Stimulated activated CD8-positive, alpha-beta memory T cell treated with anti-CD3 and anti-CD28 coated beads, Interleukin-7, amount 100 ng/mL, for 1 hour (primary cell): ENCODE data around the gene CAMKK2.
"Not testable (repeated sequence)": the region's sequence is repeated elsewhere in the genome, so short reads cannot be mapped to it uniquely, and the experiment has no call there.

Experiments
- DNase-seq, 2 donors: peaks; one replicate each; pipeline ENCODE4 v3.0.0-alpha.2; 2020; ENCODE audit warnings: low read depth in 2 of 2

Gene CAMKK2

GRCh38 chr12:121279071-121279375, 17.5 kb downstream of the CAMKK2 start:
- DNase-seq: no peak

DNA sequence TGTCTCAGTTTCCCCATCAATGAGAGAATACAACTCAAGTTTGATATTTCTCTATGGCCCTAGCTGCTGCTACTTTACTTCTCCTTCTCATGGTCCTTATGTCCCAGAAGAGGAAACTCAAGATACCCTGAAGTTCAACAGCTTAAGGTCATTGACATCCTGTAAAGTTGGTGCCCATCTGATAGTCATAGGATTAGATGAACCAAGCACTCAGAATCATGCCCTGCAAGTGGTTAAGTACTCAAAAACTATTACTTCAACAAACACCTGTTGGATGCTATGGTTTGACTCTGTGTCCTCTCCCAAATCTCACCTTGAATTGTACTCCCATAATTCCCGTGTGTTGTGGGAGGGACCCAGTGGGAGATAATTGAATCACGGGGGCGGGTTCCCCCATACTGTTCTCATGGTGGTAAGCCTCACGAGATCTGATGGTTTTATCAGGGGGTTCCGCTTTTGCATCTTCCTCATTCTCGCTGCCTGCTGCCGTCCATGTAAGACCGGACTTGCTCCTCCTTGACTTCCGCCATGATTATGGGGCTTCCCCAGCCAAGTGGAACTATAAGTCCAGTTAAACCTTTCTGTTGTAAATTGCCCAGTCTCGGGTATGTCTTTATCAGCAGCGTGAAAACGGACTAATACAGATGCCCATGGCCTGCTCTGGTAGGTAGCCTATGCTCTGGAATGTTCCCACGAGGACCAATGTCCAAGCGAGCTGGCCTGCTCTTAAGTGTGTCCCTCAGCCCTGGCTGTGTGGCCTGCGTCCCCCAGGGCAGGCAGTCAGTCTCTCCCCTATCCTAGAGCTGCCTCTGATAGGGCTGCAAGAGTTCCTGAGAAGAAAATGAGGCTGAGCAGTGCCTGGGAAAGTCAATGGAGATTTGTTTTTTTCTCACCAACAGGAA, 18.1 kb downstream of the CAMKK2 start:
- DNase-seq: no peak

- no peak for DNase-seq
These were observed 19.1 kb downstream of the CAMKK2 start for GRCh38 chr12:121277374-121277759.

DNA sequence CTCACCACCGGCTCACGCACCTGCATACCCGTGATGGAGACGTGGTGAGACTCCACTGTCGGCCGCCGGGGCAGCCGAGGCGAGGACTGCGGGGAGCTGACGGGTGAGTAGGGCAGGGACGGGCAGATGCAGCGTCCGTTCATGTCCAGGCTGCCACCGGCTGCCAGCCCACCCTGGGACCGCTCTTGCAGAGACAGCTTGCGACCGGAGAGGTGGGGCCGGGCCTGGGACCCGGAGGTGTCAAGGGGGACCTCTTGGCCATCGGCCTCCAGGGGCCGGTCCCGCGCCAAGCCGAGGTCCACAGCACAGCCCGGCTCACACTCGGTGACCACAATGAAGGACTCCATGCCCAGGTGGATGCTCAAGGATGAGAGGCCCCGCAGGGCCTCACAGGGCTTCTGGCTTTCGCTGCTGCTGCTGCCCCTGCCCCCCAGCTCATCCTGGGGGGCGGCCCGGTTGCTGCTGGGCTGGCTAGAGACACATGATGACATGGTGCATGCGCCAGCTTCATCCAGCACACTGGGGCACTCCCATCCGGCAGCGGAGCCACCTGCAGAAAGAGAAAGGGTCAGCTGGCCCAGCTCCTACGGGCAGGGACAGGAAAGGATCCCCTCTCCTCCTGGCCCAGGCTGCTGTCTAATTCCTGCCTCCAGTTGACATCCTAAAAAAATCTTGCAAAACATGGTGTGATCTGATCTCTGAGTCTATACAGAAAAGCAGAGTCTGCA, 22.3 kb downstream of the CAMKK2 start:
- no peak for DNase-seq

DNA sequence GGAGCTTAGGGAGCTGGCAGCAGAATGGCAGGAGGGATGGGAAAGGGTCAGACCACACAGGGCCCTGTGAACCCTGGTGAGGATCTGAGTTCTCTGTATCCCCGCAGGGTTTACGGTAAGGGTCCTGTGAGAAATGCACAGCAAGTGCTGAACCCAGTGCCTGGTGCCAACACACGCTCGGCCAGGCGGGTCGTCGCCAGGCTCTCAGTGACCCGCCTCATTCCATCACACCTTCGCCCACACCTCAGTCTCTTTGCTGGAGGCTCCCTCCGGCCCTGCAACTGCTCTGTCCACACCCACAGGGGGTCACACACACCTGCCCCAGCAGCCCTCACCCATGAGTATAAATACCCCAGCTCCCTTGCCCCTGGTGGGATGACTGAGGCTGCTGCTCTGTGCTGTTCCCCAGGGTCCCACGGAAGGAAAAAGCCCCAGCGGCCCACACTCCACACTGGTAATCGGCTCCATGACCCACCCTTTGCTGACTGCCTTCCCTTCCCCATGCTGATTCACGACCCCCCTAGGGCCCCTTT, 23.1 kb downstream of the CAMKK2 start:
- no peak for DNase-seq

GRCh38 chr12:121267822-121268221, 28.7 kb downstream of the CAMKK2 start:
- DNase-seq: no peak

- no peak for DNase-seq
These were observed 31.5 kb downstream of the CAMKK2 start for GRCh38 chr12:121264951-121265515.

GRCh38 chr12:121264135-121264534, 32.4 kb downstream of the CAMKK2 start:
- DNase-seq: no peak

DNA sequence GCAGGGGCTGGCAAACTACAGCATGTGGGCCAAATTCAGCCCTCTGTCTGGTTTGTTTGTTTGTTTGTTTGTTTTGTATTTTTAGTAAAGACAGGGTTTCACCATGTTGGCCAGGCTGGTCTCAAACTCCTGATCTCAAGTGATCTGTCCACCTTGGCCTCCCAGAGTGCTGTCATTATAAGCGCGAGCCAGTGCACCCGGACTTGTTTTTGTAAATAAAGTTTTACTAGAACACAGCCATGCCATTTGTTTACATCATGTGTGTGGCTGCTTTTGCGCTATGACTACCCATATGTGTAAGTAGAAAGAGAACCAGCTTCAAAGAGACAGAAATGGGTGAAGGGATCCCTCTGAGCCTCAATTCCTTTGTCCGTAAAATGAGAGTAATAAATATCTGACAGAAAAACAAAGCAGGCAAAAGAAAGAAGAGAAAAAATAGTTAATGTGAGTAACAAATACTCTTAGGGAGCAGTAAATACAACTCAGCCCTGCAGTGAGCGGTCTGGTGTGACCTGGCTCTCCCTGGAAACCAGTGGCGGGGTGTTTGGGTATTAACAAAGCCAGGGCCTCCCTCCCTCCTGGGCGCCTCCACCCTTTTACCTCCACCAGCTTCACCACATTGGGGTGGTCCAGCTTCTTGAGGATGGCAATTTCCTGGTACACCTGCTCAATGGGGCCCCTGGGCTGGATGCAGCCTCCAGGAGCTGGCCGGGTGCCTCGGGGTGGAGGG, 33.1 kb downstream of the CAMKK2 start:
- DNase-seq: no peak

DNA sequence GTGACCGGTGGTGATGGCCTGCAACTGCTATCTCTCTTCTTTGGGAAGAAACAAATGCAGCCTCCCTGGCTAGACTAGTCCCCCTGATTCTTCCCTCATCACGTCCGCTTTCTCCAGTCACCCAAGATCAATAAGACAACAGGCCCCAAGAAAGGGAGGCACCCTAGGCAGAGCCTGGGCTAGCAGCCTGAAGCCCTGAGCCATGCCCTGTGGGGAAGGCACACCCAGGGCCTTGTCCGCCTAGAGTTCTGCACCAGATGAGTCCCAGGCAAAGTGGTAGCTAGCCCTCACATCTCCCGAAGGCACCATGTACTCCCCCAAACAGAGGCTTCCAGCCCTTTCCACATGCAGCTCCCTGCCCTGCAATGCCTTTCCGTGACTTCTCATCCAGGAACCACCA, 35.1 kb downstream of the CAMKK2 start:
- DNase-seq: no peak

DNA sequence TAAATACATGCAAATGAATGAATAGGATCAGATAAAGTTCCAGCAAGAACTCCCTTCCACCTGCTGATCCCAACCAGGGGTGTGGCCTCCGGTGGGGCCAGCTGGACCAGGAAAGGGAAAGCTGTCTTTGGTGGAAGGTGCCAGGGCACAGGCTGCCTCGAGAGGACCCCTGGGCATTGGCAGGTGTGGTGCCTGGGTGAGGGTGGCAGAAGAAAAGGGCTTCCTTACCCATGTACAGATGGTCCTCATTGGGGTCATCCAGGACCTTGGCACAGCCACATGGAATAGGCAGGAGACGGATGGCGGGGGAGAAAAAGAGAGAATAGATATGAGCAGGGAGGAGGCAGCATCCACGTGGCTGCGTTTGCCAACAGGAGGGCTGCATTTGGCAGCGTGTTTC, 36.4 kb downstream of the CAMKK2 start:
- no peak for DNase-seq

DNA sequence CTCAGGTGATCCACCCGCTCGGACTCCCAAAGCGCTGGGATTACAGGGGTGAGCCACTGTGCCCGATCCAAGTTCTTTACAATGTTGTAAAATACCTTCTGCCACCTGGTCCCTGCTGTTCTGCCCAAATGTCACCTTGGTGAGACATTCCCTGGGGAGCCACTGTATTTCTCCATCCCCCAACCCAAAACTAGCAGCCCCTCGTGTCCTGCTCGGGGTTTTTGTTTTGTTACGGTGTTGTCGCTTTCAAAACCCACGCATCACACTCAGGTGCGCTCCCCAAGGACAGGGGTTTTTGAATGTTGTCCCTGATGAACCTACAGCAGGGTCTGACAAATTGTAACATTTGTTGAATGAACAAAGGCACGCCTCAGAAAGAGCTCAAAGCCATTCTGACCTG, 37.4 kb downstream of the CAMKK2 start:
- no peak for DNase-seq

- not testable (repeated sequence) for DNase-seq
These were observed 38.6 kb downstream of the CAMKK2 start for GRCh38 chr12:121257704-121258449.

DNA sequence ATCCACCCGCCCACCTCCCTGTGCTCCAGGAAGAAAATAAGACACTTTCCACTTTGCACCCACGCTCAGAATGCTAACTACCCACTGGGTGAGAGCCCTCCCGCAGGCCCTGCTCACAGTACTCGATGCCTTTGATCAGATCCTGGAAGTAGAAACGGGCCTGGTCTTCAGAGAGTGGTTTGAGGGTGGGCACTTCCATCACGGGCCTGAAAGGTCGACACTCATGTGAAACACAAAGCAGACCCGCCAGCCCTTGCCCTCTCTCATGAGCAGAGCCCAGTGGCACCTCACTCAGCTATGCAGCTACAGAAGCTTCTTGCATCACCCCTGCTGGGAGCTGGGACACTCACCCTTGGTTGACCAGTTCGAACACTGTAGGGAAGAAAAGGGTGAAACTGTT, 41.1 kb downstream of the CAMKK2 start:
- DNase-seq: no peak

DNA sequence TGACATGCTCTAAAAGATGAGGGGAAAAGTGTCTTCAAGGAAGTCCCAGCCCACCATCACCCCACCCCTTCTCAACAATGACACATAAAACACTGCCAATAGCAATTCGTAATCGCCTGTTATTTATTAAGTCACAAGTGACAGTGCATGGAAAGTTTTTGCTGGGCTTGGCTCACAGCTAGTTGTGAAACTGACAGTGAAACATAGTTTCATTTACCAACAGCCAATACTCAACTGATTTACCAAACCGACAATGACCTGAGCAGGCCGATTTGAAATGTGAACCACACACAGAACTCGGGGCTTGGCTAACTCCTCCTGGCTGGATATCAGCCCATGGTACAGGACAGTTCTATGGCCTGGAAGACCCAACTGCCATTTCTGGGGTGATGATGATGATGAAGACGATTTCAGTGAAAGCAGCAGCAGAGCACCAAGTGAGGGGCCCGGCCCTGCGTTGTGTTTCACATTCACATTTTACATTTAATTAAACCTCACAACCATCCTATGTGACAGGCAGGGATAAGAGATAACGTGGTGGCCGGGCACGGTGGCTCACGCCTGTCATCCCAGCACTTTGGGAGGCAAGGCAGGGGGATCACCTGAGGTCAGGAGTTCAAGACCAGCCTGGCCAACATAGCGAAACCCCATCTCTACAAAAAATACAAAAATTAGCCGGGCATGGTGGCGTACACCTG, 42.7 kb downstream of the CAMKK2 start:
- no peak for DNase-seq

- no peak for DNase-seq
These were observed 43.7 kb downstream of the CAMKK2 start for GRCh38 chr12:121252712-121253345.

DNA sequence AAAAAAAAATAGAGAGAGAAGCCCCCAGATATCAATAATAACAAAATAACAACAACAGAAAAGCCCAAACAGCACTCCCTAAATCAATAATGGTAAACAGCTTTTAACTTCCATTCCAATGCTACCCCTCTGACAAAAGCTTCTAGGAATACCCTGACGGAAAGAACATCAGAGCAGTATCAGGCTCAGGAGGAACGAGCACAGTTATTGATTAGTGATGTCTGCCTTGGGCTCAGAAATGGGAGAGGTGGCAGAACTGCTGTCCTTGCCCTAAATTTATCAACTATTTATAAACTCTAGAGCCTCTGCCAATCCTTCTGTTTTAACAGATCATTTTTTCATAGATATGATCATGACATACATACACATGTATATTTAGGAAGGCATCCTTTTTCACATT, 44.7 kb downstream of the CAMKK2 start:
- no peak for DNase-seq

DNA sequence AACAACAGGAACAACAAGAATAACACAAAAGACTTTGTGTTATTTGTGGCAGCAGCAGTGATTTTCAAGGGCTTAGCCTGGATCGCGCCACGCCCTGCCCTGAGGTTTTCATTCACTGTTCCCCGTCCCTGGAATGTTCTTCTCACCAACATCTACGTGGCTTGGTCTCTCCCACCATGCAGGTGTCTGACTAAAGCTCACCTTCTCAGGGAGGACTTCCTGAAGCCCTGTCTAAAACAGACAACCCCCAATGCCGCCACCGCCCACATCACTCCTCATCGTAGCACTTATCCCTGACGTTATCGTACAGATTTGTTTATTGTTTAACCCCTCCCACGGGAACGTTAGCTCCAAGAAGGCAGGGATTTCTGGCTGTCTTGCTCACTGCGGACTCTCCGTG, 46.1 kb downstream of the CAMKK2 start:
- DNase-seq: no peak

DNA sequence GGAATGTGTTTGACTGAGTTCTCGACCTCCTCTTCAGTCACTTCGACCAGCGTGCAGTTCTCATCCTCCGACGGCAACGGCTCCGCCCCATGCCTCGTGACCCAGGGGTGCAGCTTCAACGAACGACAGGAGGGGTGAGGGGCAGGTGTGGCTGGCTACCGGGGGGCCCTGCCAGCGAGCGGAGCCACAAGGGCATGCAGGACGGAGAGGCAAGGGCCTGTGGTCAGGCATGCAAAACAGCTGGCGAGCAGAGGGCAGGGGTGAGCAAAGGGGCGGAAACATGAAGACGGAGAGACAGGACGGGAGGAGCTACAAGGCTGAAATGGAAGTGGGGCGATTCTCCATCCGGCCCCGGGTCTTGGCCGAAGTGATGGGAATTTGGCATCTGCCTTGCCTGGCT, 47.9 kb downstream of the CAMKK2 start:
- DNase-seq: no peak

DNA sequence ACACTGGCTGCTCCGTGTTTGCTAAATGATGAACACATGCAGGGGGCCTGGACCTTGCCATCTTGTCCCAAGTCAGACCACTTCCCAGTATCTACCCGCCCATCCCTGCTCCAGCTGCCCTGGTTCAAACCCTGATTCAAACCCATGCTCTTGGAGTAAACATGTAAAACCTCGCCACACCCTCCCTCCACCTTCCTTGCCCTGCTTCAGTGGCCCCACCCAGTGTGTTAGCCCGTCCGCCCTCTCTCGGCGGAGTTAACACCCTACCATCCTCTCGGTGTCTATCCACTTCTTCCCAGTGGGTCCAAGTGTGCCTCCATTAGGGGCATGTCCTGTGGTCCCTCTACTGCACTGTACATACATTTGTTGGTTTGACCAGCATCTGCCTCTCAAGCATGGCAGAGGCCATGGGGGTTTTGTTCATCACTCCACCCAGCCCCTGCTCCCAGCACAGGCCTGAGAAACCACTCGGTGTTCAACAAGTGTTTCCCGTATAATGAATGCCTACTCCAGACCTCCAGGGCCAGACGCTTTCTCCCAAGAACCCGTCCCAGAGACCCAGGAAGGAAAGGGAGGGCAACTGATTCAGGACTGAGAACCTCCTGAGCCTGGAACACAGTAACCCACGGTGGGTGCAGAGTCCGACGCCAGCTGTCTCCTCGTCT, 49.5 kb downstream of the CAMKK2 start:
- no peak for DNase-seq
